ENCODE data around the gene GPER1.

- TF ChIP-seq CTCF (conservative IDR thresholded peaks at IDR 0.05; ENCODE audit: low read depth, low read length) (no peak), EZH2 (IDR thresholded peaks at IDR 0.05; ENCODE audit: low read length, unreplicated experiment) (no peak), EZH2phosphoT487 (IDR thresholded peaks at IDR 0.05; ENCODE audit: borderline replicate concordance, low read length) (no peak)
Observed at GRCh38 chr7:1111156-1111555, 23.2 kb downstream of the GPER1 start.

Data from PC-3 (cell line).